WTC11 (cell line): ENCODE results near the gene SELENOH.

Experiments
- CBFB ChIP-seq: sonication (generic); formaldehyde crosslinking; IDR thresholded peaks from 2 replicates; pipeline ENCODE4 v1.8.1; 2022; ENCODE audit warnings: mild to moderate bottlenecking, low read depth, missing genetic modification reagents
- CTCF ChIP-seq: fragments of 200-600 bp; IDR thresholded peaks from 2 replicates; pipeline ENCODE4 v1.8.0; 2022; ENCODE audit warnings: antibody characterized with exemption
- FOXK1 ChIP-seq: sonication (generic); formaldehyde crosslinking; IDR thresholded peaks from 2 replicates; pipeline ENCODE4 v1.8.0; 2022; ENCODE audit warnings: mild to moderate bottlenecking, moderate library complexity, missing genetic modification reagents
- JAZF1 ChIP-seq: fragments of 250-450 bp; sonication (Bioruptor Pico); IDR thresholded peaks from 2 replicates; pipeline ENCODE4 v1.9.0; 2021; ENCODE audit warnings: moderate library complexity, mild to moderate bottlenecking, inconsistent platforms
- NR2C2 ChIP-seq: sonication (generic); formaldehyde crosslinking; IDR thresholded peaks from 2 replicates; pipeline ENCODE4 v1.8.0; 2022; ENCODE audit warnings: mild to moderate bottlenecking, missing genetic modification reagents
- SMAD3 ChIP-seq: sonication (generic); formaldehyde crosslinking; IDR thresholded peaks from 2 replicates; pipeline ENCODE4 v1.8.0; 2022; ENCODE audit warnings: missing genetic modification reagents, mild to moderate bottlenecking, borderline replicate concordance
- SP1 ChIP-seq: sonication (generic); formaldehyde crosslinking; conservative IDR thresholded peaks from 2 replicates; pipeline ENCODE4 v1.8.1; 2022; ENCODE audit warnings: missing genetic modification reagents
- TP53 ChIP-seq: sonication (generic); formaldehyde crosslinking; IDR thresholded peaks from 2 replicates; pipeline ENCODE4 v1.8.1; 2023; ENCODE audit warnings: mild to moderate bottlenecking, missing genetic modification reagents
- ZBTB21 ChIP-seq: sonication (generic); formaldehyde crosslinking; IDR thresholded peaks from 2 replicates; pipeline ENCODE4 v1.8.1; 2023; ENCODE audit warnings: mild to moderate bottlenecking, missing genetic modification reagents, borderline replicate concordance
- ZNF281 ChIP-seq: sonication (generic); formaldehyde crosslinking; IDR thresholded peaks from 2 replicates; pipeline ENCODE4 v1.8.0; 2023; ENCODE audit warnings: mild to moderate bottlenecking, missing genetic modification reagents
- TF ChIP-seq, protein P1 (sequence below): sonication (generic); formaldehyde crosslinking; conservative IDR thresholded peaks from 2 replicates; pipeline ENCODE4 v1.8.1; 2022; ENCODE audit warnings: mild to moderate bottlenecking, missing genetic modification reagents

DNA sequence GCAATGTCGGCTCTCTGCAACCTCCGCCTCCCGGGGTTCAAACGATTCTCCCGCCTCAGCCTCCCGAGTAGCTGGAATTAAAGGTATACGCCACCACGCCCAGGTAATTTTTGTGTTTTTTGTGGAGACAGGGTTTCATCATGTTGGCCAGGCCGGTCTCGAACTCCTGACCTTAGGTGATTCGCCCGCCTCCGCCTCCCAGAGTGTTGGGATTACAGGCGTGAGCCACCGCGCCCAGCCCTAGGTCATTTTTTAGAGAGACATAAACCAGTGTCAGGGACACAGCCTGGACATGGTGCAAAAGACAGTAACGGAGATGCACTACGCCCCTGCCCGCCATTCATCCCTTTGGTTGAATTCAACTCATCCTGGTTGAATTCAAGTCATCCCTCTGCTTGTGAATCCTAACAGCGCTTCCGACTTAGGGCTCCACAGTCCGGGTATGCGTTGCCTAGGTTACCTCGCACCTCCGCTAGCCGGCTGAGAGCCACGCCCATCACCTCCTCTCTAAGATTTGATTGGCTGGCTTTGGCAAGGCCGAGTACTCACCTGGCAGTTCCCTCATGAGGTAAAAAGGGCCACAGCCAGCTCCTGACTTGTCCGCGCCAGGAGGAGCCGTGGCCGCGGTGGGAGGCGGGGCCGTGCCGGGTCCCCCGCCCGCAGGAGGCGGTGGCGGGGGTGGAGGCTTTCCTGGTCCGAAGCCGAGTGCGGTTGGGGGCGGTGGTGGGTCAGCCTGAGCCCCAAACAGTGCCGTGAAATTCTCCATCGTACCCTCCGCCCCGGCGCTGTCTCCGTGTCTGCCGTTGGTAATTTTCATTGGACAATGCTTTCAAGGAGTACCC, 29.7 kb upstream of the SELENOH start, which contains the start of gene MED19:
- TF ChIP-seq CTCF = no peak
- TF ChIP-seq NR2C2 (CRISPR knock-in tag) = no peak
- TF ChIP-seq CBFB = no peak
- TF ChIP-seq, protein P1, sequence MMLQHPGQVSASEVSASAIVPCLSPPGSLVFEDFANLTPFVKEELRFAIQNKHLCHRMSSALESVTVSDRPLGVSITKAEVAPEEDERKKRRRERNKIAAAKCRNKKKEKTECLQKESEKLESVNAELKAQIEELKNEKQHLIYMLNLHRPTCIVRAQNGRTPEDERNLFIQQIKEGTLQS (CRISPR knock-in tag) = no peak
- TF ChIP-seq SMAD3 (CRISPR knock-in tag) = no peak
- no peak for TF ChIP-seq ZNF281 (CRISPR knock-in tag)
- TF ChIP-seq JAZF1 (CRISPR knock-in tag) = no peak
- no peak for TF ChIP-seq TP53 (CRISPR knock-in tag)
- TF ChIP-seq SP1 = no peak
- TF ChIP-seq FOXK1 (CRISPR knock-in tag) = peak; percentile 61; the same call in 1 of the 2 replicates
- TF ChIP-seq ZBTB21 (CRISPR knock-in tag) = no peak
